Fibroblast of lung (primary cell): ENCODE measurements around the gene PSMC4. TPM values are rescaled to one million over a fixed set of nuclear protein-coding genes. Genes with fewer than 3 reads are reported as not detected.

Experiments
- DNase-seq, 2 donors: peaks; one replicate each; pipeline versions ENCODE4 v3.0.0 to v3.0.0-alpha.2; 2010; ENCODE audit warnings: low read depth in 2 of 2
- H2AFZ ChIP-seq: 2 replicates; pipeline ENCODE4 v1.5.1; 2012; ENCODE audit warnings: low read length, control low read depth, inconsistent platforms
- H3K27ac ChIP-seq: 2 replicates; pipeline ENCODE4 v1.5.1; 2011; ENCODE audit warnings: low read length, control low read depth; ENCODE audit not compliant: insufficient read depth
- H3K27me3 ChIP-seq: 2 replicates; pipeline ENCODE4 v1.5.1; 2011; ENCODE audit warnings: mild to moderate bottlenecking, low read length; ENCODE audit not compliant: control insufficient read depth, insufficient read depth
- H3K36me3 ChIP-seq: 2 replicates; pipeline ENCODE4 v1.5.1; 2011; ENCODE audit warnings: low read length; ENCODE audit not compliant: control insufficient read depth, insufficient read depth
- H3K4me1 ChIP-seq: 2 replicates; pipeline ENCODE4 v1.5.1; 2011; ENCODE audit warnings: low read length; ENCODE audit not compliant: control insufficient read depth, insufficient read depth; ENCODE audit errors: extremely low read depth
- H3K4me2 ChIP-seq: 2 replicates; pipeline ENCODE4 v1.5.1; 2011; ENCODE audit warnings: low read length, control low read depth; ENCODE audit not compliant: insufficient read depth; ENCODE audit errors: extremely low read depth
- H3K4me3 ChIP-seq, 4 experiments: fragments of 200-600 bp in 1 of 4; sonication (generic) in 1 of 4; replicated peaks in 1 of 4; 2 replicates each; pipeline ENCODE4 v1.5.1; 2011 to 2016; ENCODE audit warnings: low read length in 4 of 4, low read depth in 3 of 4, mild to moderate bottlenecking in 3 of 4, control low read depth in 2 of 4, inconsistent platforms in 1 of 4, mixed read lengths in 1 of 4; ENCODE audit not compliant: insufficient read depth in 1 of 4; ENCODE audit errors: control extremely low read depth in 1 of 4
- H3K79me2 ChIP-seq: 2 replicates; pipeline ENCODE4 v1.5.1; 2012; ENCODE audit warnings: mild to moderate bottlenecking, low read length, inconsistent platforms; ENCODE audit not compliant: control insufficient read depth, insufficient read depth
- H3K9ac ChIP-seq: 2 replicates; pipeline ENCODE4 v1.5.1; 2011; ENCODE audit warnings: mild to moderate bottlenecking, low read length, control low read depth; ENCODE audit not compliant: insufficient read depth
- H3K9me3 ChIP-seq: 2 replicates; pipeline ENCODE4 v1.5.1; 2012; ENCODE audit warnings: low read depth, low read length; ENCODE audit not compliant: control insufficient read depth, insufficient read depth
- H4K20me1 ChIP-seq: 2 replicates; pipeline ENCODE4 v1.5.1; 2011; ENCODE audit warnings: low read length; ENCODE audit not compliant: control insufficient read depth, insufficient read depth; ENCODE audit errors: extremely low read depth
- EZH2 ChIP-seq: IDR thresholded peaks from 2 replicates; pipeline ENCODE4 v1.5.1; 2012; ENCODE audit warnings: low read length, control low read depth, mild to moderate bottlenecking; ENCODE audit errors: missing control alignments
- polyA plus RNA-seq, 2 donors: library from polyadenylated mRNA; depleted of rRNA in 1 of 2; stranded (reverse) in 1 of 2; unstranded in 1 of 2; fragments of >200 nt; gene quantifications; 2 replicates each; pipeline ENCODE4 v1.2.1, GENCODE V29; 2011 to 2012; ENCODE audit warnings: missing spikeins in 1 of 2
- total RNA-seq: library from RNA; depleted of rRNA; stranded (reverse); fragments of >200 nt; gene quantifications from 2 replicates; pipeline ENCODE4 v1.2.1, GENCODE V29; 2014
- TF ChIP-seq, protein P1 (sequence below), 2 donors: IDR thresholded peaks in 1 of 2; conservative IDR thresholded peaks in 1 of 2; 1 replicate in 1 of 2; 2 replicates in 1 of 2; pipeline ENCODE4 v1.5.1; 2011 to 2012; ENCODE audit warnings: low read length in 2 of 2, control low read depth in 1 of 2, inconsistent platforms in 1 of 2, low read depth in 1 of 2, mild to moderate bottlenecking in 1 of 2

PSMC4 gene
- total and polyA plus RNA-seq, 2 donors (not counting 1 experiment from before 2014, with no cell fraction given) = 75.1 to 76.0 TPM

DNA sequence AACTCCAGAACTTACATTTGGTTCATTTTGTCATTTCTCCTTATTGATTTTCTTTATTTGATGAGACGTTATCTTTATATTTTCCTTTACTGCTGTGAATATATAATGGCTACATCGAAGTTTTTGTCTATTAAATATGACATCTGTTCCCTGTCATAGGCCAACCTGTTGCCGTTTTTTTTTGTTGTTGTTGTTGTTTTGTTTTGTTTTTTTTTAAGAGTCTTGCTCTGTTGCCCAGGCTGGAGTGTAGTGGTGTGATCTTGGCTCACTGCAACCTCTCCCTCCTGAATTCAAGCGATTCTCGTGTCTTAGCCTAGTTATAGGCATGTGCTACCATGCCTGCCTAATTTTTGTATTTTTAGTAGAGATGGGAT is 55.6 kb downstream of the PSMC4 start:
- TF ChIP-seq, protein P1, sequence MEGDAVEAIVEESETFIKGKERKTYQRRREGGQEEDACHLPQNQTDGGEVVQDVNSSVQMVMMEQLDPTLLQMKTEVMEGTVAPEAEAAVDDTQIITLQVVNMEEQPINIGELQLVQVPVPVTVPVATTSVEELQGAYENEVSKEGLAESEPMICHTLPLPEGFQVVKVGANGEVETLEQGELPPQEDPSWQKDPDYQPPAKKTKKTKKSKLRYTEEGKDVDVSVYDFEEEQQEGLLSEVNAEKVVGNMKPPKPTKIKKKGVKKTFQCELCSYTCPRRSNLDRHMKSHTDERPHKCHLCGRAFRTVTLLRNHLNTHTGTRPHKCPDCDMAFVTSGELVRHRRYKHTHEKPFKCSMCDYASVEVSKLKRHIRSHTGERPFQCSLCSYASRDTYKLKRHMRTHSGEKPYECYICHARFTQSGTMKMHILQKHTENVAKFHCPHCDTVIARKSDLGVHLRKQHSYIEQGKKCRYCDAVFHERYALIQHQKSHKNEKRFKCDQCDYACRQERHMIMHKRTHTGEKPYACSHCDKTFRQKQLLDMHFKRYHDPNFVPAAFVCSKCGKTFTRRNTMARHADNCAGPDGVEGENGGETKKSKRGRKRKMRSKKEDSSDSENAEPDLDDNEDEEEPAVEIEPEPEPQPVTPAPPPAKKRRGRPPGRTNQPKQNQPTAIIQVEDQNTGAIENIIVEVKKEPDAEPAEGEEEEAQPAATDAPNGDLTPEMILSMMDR (conservative IDR thresholded peaks at IDR 0.05 in 1 of 2, IDR thresholded peaks at IDR 0.05 in 1 of 2; ENCODE audit: low read depth in 1 of 2, low read length in 2 of 2) = no peak
- TF ChIP-seq EZH2 = no peak
- H3K36me3 ChIP-seq = no peaks in the 10 kb centered on the region
- no peaks in the 10 kb centered on the region for H3K9me3 ChIP-seq

More for the DNA sequence above, 55.6 kb downstream of the PSMC4 start:
- H3K27me3 ChIP-seq = no peaks in the 10 kb centered on the region
- H3K27ac ChIP-seq = no peak overlapping the region
- no peak overlapping the region for H3K4me3 ChIP-seq
- no peak overlapping the region for H2AFZ ChIP-seq
- no peaks in the 10 kb centered on the region for H3K4me1 ChIP-seq
- H4K20me1 ChIP-seq = no peaks in the 10 kb centered on the region
- H3K79me2 ChIP-seq = no peaks in the 10 kb centered on the region
- no peak overlapping the region for H3K4me2 ChIP-seq
- DNase-seq = no peak
- H3K9ac ChIP-seq = no peak overlapping the region

Other genes starting within 250 kb of the PSMC4 start
- not detected in 2 replicates for gene CLC, start 233.1 kb upstream of the PSMC4 start, total RNA-seq
- gene CLC, start 233.1 kb upstream of the PSMC4 start, polyA plus RNA-seq = not detected in 2 replicates
- gene LEUTX, start 192.3 kb upstream of the PSMC4 start, total RNA-seq = not detected in 2 replicates
- gene LEUTX, start 192.3 kb upstream of the PSMC4 start, polyA plus RNA-seq = not detected in 2 replicates
- 8.5 and 12.2 TPM in 2 replicates for gene DYRK1B, start 137.0 kb upstream of the PSMC4 start, total RNA-seq
- 7.5 and 7.7 TPM in 2 replicates for gene DYRK1B, start 137.0 kb upstream of the PSMC4 start, polyA plus RNA-seq
- gene FBL, start 124.8 kb upstream of the PSMC4 start, total RNA-seq = 127 and 137 TPM in 2 replicates
- 177 and 320 TPM in 2 replicates for gene FBL, start 124.8 kb upstream of the PSMC4 start, polyA plus RNA-seq
- gene FCGBP, start 36.5 kb upstream of the PSMC4 start, total RNA-seq = 0.33 and 0.51 TPM in 2 replicates
- 0.01 and 0.02 TPM in 2 replicates for gene FCGBP, start 36.5 kb upstream of the PSMC4 start, polyA plus RNA-seq
- 10.5 and 15.7 TPM in 2 replicates for gene ZNF546, start 25.9 kb downstream of the PSMC4 start, total RNA-seq
- gene ZNF546, start 25.9 kb downstream of the PSMC4 start, polyA plus RNA-seq = 1.0 and 1.6 TPM in 2 replicates
- gene ZNF780B, start 85.1 kb downstream of the PSMC4 start, total RNA-seq = 17.2 and 20.8 TPM in 2 replicates
- gene ZNF780B, start 85.1 kb downstream of the PSMC4 start, polyA plus RNA-seq = 8.9 TPM in 2 replicates
- gene ZNF780A, start 119.8 kb downstream of the PSMC4 start, total RNA-seq = 12.8 and 17.3 TPM in 2 replicates
- 10.2 and 14.7 TPM in 2 replicates for gene ZNF780A, start 119.8 kb downstream of the PSMC4 start, polyA plus RNA-seq
- gene MAP3K10, start 220.3 kb downstream of the PSMC4 start, total RNA-seq = 7.2 and 7.4 TPM in 2 replicates
- 1.9 and 2.7 TPM in 2 replicates for gene MAP3K10, start 220.3 kb downstream of the PSMC4 start, polyA plus RNA-seq
- not detected in 2 replicates for gene TTC9B, start 247.2 kb downstream of the PSMC4 start, total RNA-seq
- not detected in 2 replicates for gene TTC9B, start 247.2 kb downstream of the PSMC4 start, polyA plus RNA-seq